HAP-1 (cell line): ENCODE measurements around the gene ELK4.
A peak's percentile ranks its signal among the peaks of the same experiment; 100 is the strongest.

Experiments
- DNase-seq, 2 experiments: peaks; one replicate each; pipeline ENCODE4 v3.0.0-alpha.2; 2016 to 2020; ENCODE audit warnings: low spot score in 2 of 2
- H3K27me3 ChIP-seq: fragments of 250-450 bp; sonication (Bioruptor Pico); 2 replicates; pipeline ENCODE4 v1.5.1; 2020; ENCODE audit warnings: low read depth, mild to moderate bottlenecking, moderate library complexity
- H3K36me3 ChIP-seq: fragments of 250-450 bp; sonication (Bioruptor Pico); replicated peaks from 2 replicates; pipeline ENCODE4 v1.5.1; 2020; ENCODE audit warnings: mild to moderate bottlenecking
- H3K4me1 ChIP-seq: fragments of 250-450 bp; sonication (Bioruptor Pico); 2 replicates; pipeline ENCODE4 v1.5.1; 2020; ENCODE audit warnings: mild to moderate bottlenecking
- H3K4me3 ChIP-seq: fragments of 250-450 bp; sonication (Bioruptor Pico); 2 replicates; pipeline ENCODE4 v1.5.1; 2020; ENCODE audit warnings: mild to moderate bottlenecking, moderate library complexity
- H3K9me3 ChIP-seq: fragments of 250-450 bp; sonication (Bioruptor Pico); 2 replicates; pipeline ENCODE4 v1.5.1; 2020; ENCODE audit warnings: mild to moderate bottlenecking, moderate library complexity
- in situ Hi-C: fragments of 300-500 bp; cut with MboI; formaldehyde crosslinking; loops from 3 replicates; pipeline ENCODE4 v1.14.3; 2020; ENCODE audit warnings: low sequenced_read_pairs, inconsistent platforms, mixed read lengths

The ELK4 gene

DNA sequence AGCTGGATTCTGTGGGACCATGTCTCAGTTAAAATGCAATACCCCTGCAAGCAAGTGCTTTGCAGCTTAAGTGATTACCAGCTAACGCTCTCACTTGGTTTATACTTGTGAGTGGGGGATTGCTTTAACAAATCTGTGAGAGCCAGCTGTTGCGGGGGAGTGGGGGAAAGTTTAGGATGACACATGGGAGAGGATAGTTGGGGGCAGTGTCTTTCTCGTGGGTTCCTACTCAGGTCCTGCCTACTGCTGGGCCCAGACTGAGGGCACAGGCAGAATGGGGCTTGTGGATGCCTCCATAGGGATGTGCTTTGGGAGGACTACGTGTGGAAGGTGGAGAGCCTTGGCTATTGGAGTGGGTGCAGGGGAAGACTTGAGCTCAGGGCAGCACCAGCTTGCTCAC lies 60.1 kb downstream of the ELK4 start:
- in situ Hi-C loops, result no loop called here

DNA sequence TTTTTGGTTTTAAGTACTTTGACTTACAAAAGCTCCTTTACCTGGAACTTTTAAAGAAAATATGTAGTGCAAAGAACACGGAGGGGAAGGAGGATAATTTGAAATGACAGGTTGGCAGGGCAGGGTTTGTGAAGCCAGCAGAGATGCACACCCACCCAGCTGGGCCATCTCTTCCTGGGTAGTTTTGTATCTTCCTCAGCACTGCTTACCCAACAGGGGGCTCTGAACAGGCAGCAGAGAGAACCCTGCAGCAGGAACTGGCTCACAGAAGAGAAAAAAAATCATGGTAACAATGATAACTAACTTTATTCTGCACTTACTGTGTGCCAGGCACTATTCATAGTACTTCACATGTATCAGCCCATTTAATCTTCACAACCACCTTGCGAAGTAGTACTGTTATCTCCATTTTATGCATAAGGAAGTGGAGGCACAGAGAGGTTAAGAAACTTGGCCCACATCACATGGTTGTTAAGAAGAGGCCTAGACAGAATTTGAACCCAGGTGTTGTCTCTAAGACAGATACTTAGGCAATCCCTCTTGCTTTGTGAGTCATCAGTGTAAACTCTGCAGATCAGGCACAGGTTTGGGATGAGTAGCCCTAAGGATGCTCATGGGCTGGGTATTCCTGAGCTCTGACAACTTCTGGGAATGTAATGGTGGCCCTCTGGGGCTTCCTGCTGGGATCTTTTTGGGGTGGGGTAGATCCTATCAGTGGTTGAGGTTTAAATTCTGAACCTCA lies 60.8 kb downstream of the ELK4 start:
- H3K4me1 ChIP-seq, result no peaks in the 10 kb centered on the region
- H3K36me3 ChIP-seq, result no peaks in the 10 kb centered on the region
- H3K27me3 ChIP-seq, result peaks cover 26% of the 10 kb centered on the region
- in situ Hi-C loops, result no loop called here
- DNase-seq, result no peak
- no peaks in the 10 kb centered on the region for H3K9me3 ChIP-seq
- no peak overlapping the region for H3K4me3 ChIP-seq

More for the DNA sequence above, 60.1 kb downstream of the ELK4 start:
- DNase-seq, result no peak
- no peaks in the 10 kb centered on the region for H3K9me3 ChIP-seq
- no peaks in the 10 kb centered on the region for H3K36me3 ChIP-seq
- H3K4me1 ChIP-seq, result no peaks in the 10 kb centered on the region
- peaks cover 25% of the 10 kb centered on the region for H3K27me3 ChIP-seq
- H3K4me3 ChIP-seq, result no peak overlapping the region

DNA sequence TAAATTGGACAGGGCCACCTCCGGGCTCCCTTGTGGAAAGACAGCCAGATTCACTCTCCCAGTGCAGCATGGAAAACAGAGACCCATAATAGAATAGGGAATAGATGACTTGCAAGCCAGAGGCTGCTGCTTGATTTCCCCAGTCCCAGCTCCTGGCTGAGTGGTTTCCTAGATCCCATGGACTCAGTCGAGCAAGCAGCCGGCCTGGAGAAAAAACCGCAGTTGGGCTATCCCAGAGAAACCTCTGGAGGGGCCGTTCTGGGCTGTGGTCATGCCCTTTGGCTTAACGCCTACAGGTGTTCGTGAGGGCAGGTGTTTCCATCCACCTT lies 61.7 kb downstream of the ELK4 start:
- in situ Hi-C loops, result no loop called here
- Histone ChIP-seq H3K9me3 (no peaks in the 10 kb centered on the region), H3K4me1 (no peaks in the 10 kb centered on the region), H3K36me3 (no peaks in the 10 kb centered on the region), H3K4me3 (no peak overlapping the region), H3K27me3 (peaks cover 26% of the 10 kb centered on the region)
- no peak for DNase-seq

DNA sequence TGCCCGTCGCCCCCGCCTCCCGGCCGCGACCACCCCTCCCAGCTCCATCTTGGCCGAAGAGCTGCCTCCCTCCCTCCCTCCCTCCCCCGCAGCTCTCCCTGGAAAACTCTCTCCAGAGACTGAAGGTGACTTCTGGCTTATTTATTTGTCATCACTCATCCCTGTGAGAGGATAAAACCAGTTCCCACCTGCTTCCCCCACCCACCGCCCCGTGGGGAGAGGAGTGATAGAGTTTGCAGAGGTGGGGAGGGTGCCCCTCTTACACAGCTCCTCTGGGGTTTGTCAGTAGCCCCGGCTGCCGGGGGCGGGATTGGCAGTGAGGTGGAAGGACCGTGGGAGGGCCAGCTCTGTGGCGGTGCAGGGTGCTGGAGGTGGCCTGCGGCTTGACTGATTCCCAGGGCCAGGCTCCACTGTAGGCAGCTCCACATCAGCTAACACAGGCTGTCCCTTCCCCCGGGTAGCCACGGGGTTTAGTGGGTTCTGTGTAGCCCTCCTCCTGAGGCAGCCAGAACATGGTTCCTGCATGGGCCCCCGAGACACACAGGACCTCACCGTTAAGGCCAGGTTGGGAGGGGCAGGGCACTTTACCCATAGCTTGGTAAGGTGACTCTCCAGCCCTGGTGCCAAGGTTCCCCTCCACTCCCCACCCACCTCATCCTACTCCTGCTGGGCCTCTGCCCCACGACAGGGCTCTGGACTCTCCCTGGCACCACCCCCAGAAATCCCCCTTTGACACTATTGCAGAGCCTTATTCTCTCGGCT lies 62.2 kb downstream of the ELK4 start:
- Histone ChIP-seq H3K9me3 (no peaks in the 10 kb centered on the region), H3K36me3 (no peaks in the 10 kb centered on the region), H3K27me3 (peaks cover 26% of the 10 kb centered on the region), H3K4me1 (no peaks in the 10 kb centered on the region), H3K4me3 (peak overlapping the region; percentile 9; the same call in 1 of the 2 replicates)
- in situ Hi-C loops, result no loop called here
- DNase-seq, result peak in 1 of 2 experiments; percentile 37

DNA sequence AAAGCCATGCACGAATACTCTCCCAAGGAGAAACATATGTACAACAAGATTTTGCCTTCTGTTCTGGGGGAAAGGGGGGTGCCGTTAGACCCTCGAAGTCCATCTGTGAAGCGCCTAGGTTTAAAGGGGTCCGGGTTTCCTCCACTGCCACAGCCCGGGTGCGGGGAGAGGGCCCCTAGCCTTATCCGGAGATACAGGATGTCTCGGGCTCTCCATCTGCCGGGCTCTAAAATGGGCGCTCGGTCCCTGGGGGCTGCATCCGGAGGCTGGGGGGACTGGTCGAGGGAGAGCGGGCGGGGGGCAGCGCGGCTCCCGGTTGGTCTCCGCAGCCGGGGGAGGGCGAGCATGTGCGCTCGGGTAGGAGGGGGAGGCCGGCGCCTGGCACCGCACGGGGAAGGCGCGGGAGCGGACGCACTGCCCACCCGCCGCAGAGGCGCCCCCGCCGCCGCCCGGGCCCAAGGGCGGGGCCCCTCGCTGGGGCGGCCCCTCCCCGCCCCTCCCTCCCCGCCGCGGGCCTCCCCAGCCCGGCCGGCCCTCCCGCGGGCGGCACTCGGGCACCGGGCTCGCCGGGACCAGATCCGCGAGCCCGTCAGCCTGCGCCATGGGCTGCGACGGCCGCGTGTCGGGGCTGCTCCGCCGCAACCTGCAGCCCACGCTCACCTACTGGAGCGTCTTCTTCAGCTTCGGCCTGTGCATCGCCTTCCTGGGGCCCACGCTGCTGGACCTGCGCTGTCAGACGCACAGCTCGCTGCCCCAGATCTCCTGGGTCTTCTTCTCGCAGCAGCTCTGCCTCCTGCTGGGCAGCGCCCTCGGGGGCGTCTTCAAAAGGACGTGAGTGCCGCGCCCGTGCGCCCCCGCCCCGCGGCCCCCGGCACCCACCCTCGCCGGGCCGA lies 63.1 kb downstream of the ELK4 start:
- in situ Hi-C loops, result no loop called here
- Histone ChIP-seq H3K36me3 (no peaks in the 10 kb centered on the region), H3K9me3 (no peaks in the 10 kb centered on the region), H3K4me1 (no peaks in the 10 kb centered on the region), H3K27me3 (peaks cover 32% of the 10 kb centered on the region), H3K4me3 (peak overlapping the region; percentile 32)
- peak in 1 of 2 experiments; percentile 46 for DNase-seq

DNA sequence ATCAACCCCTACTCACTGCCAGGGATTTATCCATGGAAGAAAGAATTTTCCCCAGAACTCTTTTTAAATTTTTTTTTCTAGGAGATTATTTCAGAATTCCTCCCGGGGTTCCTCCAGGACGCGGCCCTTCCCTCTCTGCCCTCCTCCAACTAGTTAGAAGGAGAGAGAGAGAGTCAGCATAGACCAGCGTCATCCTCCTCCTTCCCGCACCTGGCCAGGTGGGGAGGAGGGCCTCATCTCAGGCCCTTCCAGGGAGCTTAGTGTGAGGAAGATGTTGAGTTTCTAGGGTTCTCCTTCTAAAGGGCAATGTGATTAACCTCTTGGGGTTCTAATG lies 63.7 kb downstream of the ELK4 start:
- Histone ChIP-seq H3K4me1 (no peaks in the 10 kb centered on the region), H3K36me3 (no peaks in the 10 kb centered on the region), H3K9me3 (no peaks in the 10 kb centered on the region), H3K27me3 (peaks cover 32% of the 10 kb centered on the region), H3K4me3 (peak overlapping the region; percentile 24; the same call in 1 of the 2 replicates)
- in situ Hi-C loops, result no loop called here
- DNase-seq, result no peak

DNA sequence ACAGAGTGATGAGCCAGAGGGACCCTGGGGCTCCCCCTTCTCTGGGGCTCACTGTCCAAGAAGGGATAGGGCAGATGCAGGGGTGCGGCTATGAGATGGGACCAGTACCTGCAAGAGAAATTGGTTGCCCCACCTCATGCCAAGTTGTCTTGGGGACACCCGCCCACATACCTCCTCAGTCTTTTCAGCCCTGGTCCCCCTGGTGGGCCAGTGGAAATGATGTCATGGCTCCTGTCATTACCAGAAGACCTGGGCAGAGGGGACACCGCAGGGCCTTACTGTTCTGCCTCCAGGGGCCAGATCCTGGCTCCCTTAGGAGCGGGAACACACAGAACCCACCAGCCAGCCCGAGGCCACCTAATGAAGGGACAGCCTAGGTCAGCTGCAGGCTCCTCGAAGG lies 64.1 kb downstream of the ELK4 start:
- H3K9me3 ChIP-seq, result no peaks in the 10 kb centered on the region
- no peak for DNase-seq
- H3K36me3 ChIP-seq, result no peaks in the 10 kb centered on the region
- in situ Hi-C loops, result no loop called here
- H3K4me3 ChIP-seq, result no peak overlapping the region
- H3K27me3 ChIP-seq, result peaks cover 32% of the 10 kb centered on the region
- no peaks in the 10 kb centered on the region for H3K4me1 ChIP-seq

DNA sequence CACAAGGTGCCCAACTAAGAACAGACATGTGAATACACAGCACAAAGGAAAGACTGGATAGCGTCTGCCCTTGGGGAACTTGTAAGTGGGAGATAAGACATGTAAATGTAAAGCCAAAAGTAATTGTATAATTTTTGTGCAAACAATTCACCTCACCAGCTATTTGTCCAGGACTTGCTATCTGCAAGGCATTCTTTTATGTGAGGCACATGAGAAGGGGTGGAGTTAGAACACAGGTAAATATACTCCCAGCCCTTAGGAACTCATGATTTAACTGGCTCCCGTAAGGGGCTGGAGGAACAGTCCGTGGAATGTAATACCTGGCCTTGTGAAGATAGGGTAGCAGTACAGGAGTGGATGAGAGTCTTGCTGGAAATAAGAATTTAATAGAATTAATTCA lies 66.0 kb downstream of the ELK4 start:
- in situ Hi-C loops, result no loop called here
- H3K27me3 ChIP-seq, result peaks cover 30% of the 10 kb centered on the region
- no peak overlapping the region for H3K4me3 ChIP-seq
- no peaks in the 10 kb centered on the region for H3K36me3 ChIP-seq
- H3K4me1 ChIP-seq, result no peaks in the 10 kb centered on the region
- peaks cover 2% of the 10 kb centered on the region; the same call in 1 of the 2 replicates for H3K9me3 ChIP-seq
- DNase-seq, result no peak

DNA sequence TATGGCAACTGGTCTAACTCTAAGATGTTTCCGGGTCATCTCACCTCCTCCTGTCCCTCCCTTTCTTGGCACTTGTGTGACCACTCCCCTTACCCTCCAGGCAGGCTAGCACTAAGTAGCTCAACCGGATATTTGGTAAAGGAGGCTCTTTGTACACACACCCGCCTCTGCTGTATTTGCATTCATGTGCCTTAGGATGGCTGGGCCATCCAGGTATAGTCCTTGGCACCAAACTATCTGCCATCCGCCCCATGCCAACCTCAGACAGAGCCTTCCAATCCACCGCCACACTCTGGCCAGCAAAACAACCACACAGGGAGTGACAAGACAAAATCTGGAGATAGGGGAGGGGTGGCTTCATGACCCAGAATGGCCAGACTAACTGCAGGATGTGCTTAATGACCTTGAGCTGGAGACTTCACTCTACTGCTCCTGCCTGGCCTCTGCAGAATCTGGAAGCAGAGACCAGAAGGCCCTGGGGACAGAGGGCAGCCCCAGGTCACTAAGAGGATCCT lies 67.8 kb downstream of the ELK4 start:
- DNase-seq, result no peak
- Histone ChIP-seq H3K9me3 (peaks cover 6% of the 10 kb centered on the region; the same call in 1 of the 2 replicates), H3K4me3 (no peak overlapping the region), H3K36me3 (no peaks in the 10 kb centered on the region), H3K27me3 (peaks cover 24% of the 10 kb centered on the region), H3K4me1 (no peaks in the 10 kb centered on the region)
- in situ Hi-C loops, result no loop called here

DNA sequence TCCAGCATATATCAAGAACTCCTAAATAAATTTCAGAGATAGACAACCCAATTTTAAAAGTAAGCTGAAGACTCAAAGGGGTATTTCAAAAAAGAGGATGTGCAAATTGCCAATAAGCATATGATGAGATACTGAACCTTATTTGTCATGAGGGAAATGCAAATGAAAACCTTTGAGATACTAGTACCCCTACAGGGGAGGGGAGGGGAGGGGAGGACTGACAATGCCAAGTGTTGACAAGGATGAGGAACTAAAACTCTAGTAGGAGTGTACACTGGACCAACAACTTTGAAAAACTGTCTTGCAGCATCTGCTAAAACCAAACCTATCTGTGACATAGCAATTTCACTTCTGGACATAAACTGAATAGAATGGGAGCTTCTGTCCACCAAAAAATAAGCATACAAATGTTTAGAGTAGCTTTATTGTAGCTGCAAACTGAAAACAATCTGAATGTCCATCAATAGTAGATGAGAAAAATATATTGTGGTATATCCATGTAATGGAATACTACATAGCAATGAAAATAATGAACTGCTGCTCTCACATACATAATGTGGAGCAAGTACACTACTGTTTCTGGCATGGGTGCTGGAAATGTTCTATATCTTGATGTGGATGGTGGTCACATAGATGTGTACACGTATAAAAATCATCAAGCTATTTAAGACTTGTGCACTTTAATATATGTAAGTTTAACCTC lies 70.2 kb downstream of the ELK4 start:
- peaks cover 10% of the 10 kb centered on the region for H3K27me3 ChIP-seq

More for the DNA sequence above, 70.2 kb downstream of the ELK4 start:
- H3K4me3 ChIP-seq, result no peak overlapping the region
- no peak for DNase-seq
- H3K4me1 ChIP-seq, result no peaks in the 10 kb centered on the region
- in situ Hi-C loops, result no loop called here
- H3K36me3 ChIP-seq, result no peaks in the 10 kb centered on the region
- peaks cover 6% of the 10 kb centered on the region; the same call in 1 of the 2 replicates for H3K9me3 ChIP-seq
